ENCODE results near the gene LDLRAD4.
A peak's percentile ranks its signal among the peaks of the same experiment; 100 is the strongest.

The LDLRAD4 gene

DNA sequence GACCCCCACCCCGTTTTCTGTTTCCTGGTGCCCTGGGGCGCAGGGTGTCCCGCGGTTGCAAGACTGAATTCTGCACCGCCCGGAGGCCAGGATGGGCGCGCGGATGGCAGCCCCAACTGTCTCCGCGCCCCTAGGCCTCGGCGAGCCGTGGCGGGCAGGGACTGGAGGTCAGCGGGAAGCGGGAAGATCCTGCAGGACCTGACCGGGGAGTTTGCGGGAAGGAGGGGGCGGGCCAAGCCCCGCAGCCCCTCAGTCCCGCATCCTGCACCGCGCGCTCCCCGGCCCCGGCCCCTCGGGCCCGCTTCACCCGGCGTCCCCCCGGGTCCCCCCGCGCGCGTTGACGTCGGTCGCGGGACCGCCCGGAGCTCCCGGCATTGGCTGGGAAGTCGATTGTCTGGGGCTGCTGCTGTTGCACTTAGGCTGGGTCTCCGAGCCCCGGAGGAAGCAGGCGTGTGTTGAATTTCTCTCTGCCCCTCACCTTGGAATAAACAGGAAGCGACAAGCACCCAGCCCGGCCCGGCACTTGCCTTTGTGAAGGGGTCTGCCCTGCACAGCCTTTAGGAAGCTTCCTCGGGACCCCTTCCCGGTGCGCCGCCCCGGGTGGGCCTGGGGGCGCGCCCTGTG is at the start of gene LDLRAD4:
Gene LDLRAD4 (plus strand): TSS at position 393 of the 624 bp plus-strand sequence.
- DNase-seq: peak; percentile 13 to 28

- DNase-seq: no peak
Measured at GRCh38 chr18:13173578-13174145, 44.9 kb upstream of the LDLRAD4 start.

DNA sequence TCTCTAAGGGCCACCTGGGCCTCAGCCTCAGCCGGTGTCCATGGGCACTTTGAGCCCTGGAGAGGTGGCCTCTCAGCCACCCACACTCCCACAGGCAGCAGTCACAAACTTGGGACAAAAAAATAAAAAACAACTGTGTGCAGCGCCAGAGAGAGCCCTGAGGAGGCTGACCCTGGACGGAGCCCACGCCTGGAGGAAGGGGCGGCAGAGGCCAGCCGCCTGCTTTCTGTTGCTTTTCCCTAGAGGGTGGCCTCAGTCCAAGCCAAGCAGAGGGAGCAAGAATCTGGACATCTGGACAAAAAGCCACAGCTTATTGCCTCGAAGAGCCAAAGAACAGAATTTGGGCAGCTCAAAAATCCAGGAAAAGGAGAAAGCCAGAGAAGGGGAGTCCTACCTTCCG is 43.3 kb upstream of the LDLRAD4 start:
- no peak for DNase-seq

DNA sequence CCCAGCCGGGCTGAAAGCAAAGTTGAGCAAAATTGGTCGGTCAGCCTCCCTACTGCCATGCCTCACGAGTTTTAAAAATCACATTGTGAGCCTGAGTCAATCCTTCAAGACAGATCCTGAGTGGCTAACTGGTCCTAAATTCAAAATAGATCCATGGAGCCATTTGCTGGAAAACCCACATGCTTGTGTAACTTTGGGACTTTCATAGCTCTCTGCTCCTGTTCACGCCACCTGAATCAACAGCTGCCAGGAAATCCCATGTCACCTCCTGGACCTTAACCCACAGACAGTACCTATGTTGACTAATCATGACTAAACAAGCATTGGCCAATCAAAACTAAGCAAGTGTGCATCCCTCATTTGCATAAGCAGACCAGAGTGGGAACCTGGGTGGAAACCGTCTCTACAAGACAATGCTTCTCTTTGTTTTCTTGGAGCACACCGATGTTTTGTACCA is 42.8 kb upstream of the LDLRAD4 start:
- DNase-seq: no peak

DNA sequence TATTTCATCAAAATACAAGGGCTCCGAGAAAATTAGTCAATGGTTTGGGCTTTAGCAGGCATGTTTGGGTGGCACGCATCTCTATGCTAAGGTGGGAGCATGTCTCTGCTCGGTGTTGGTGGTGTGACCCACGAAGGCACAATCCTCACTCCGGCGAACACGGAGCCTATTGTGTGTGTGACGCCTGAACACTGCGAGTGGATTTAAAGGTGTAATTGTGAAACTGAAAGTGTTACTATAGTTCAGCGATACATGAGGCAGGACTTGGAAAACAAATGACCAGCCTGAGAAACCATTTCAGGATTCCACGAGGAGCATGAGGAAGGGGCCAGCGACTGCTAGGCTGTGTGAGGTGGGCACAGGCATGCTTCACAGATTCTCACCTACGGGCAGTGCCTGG is 41.7 kb upstream of the LDLRAD4 start:
- no peak for DNase-seq

GRCh38 chr18:13178197-13178596 is 40.4 kb upstream of the LDLRAD4 start:
- no peak for DNase-seq

GRCh38 chr18:13178976-13179375 is 39.6 kb upstream of the LDLRAD4 start:
- no peak for DNase-seq

GRCh38 chr18:13179566-13180113 is 38.9 kb upstream of the LDLRAD4 start:
- DNase-seq: no peak

DNA sequence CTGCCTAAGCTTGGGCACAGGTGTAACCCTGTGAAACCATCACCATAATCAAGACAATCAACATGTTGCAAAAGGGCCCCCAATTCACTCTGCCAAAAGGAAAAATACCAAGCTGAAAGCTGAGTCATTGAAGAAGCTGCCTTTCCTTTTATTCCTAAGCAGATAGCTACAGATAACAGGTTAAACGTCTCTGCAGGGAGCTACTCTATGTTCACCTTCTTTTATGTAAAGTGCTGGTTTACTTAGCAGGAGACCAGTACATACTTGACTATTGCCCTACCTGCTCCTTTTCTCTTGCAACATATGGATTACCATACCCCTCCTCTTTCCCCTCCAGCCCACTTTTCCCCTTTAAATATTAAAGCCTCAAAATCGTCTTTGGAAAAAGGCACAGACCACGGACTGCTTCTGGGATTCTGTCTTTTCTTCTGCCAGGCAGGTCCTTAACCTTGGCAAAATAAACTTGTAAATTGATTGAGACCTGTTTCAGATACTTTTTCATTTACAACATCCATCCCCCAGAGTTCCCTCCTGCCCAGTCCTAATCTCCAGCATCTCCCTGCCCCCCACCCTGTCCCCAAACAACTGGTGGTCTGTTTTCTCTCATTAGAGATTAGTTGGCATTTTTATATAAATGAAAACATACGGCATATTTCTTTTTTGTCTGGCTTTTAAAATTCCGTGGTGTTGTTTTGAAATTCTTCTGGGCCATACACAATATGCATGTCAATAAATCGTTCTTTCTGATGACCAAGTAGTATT is 37.8 kb upstream of the LDLRAD4 start:
- DNase-seq: no peak

GRCh38 chr18:13181765-13182164 is 36.8 kb upstream of the LDLRAD4 start:
- DNase-seq: no peak

GRCh38 chr18:13183359-13183758 is 35.2 kb upstream of the LDLRAD4 start:
- DNase-seq: no peak

- DNase-seq: no peak
Measured at GRCh38 chr18:13183790-13184189, 34.8 kb upstream of the LDLRAD4 start.

DNA sequence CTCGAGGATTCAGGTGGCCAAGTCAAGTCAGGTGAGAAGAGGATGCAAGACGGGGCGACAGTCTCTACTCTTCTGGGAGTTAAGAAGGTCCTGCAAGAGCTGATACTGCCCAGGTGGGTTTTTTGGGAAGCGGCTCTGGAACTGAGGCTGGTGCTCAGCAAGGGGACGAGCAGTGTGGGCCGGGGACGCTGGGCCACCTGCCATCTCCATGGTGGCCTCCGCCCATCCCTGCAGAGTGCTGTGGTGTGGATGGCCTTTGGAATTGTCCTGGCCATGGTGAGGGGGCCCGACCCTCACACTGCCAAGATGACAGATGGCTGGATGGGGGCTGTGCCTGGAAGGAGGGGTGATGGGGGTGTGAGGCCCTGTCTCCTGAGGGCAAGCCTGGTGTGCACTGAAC is 34.2 kb upstream of the LDLRAD4 start:
- no peak for DNase-seq

GRCh38 chr18:13185675-13186198 is 32.8 kb upstream of the LDLRAD4 start:
- no peak for DNase-seq

DNA sequence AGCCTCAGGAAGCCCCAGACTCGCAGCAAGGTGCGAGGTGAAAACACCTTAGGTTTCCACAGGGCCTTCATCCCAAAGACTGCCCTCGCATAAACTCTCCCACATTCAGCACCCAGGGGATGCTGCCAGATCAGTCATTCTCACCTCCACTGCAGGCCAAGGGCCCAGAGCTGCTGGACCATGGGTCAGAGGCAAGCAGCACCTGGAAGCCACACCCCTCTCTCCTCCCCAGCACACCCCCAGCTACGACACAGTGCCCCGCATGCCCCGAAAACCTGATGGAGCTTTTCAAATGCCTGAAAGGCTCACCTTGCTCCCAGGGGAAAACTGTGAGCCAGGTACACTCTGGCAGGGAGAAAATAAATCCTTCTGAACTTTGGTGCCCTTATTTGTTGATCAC is 31.9 kb upstream of the LDLRAD4 start:
- no peak for DNase-seq

- no peak for DNase-seq
Measured at GRCh38 chr18:13187498-13187897, 31.1 kb upstream of the LDLRAD4 start.

DNA sequence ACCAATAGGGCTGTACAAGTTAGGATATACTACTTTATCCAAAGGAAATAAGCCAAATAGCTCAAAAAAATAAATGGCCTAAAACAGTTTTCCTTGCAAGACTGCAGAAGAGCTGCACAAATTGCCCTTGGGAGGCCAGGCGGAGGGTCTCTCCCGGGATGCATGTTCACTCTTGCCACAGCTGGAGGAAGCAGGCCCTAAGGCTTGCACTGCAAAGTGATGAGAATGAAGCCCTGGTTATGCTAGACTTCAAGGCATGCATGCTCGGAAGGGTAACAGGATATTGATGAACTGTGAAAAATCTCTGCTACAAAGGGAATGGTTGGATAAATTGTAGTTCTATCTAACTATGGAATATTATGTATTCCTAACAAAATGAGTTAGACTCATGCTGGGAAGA is 27.5 kb upstream of the LDLRAD4 start:
- DNase-seq: no peak

GRCh38 chr18:13191779-13192178 is 26.8 kb upstream of the LDLRAD4 start:
- no peak for DNase-seq

GRCh38 chr18:13192970-13193369 is 25.6 kb upstream of the LDLRAD4 start:
- DNase-seq: no peak

GRCh38 chr18:13194239-13194638 is 24.3 kb upstream of the LDLRAD4 start:
- no peak for DNase-seq

DNA sequence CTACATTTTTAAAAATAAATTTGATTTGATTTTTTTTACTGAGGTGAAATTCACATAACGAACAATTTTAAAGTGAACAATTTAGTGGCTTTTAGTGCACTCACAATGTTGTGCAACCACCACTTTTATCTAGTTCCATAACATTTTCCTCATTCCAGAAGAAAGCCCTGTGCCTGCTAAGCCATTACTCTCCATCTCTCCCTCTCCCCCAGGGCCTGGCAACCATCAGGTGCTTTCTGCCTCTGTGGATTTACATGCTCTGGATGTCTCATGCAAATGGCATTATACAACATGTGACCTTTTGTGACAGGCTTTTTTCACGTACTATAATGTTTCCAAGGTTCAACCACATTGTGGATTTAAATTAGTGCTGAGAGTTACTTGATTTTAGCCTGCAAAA is 19.9 kb upstream of the LDLRAD4 start:
- DNase-seq: no peak

GRCh38 chr18:13199169-13199568 is 19.4 kb upstream of the LDLRAD4 start:
- peak; percentile 12 to 15 for DNase-seq

- DNase-seq: no peak
Measured at GRCh38 chr18:13201292-13201691, 17.3 kb upstream of the LDLRAD4 start.

- DNase-seq: no peak
Measured at GRCh38 chr18:13202571-13202970, 16.0 kb upstream of the LDLRAD4 start.

Data from Kasumi-1 (cell line).